HEK293 (cell line): ENCODE measurements around the gene STRN4.

Experiments used
- CTCF ChIP-seq: fragments of 450-650 bp; formaldehyde crosslinking; IDR thresholded peaks from 2 replicates; pipeline ENCODE4 v1.5.1; 2016; ENCODE audit warnings: missing biosample characterization, missing genetic modification characterization
- GLIS1 ChIP-seq: fragments of 450-650 bp; formaldehyde crosslinking; IDR thresholded peaks from 2 replicates; pipeline ENCODE4 v1.5.1; 2016; ENCODE audit warnings: missing biosample characterization, missing genetic modification characterization
- REST ChIP-seq: fragments of 450-650 bp; formaldehyde crosslinking; IDR thresholded peaks from 2 replicates; pipeline ENCODE4 v1.5.1; 2016; ENCODE audit warnings: missing biosample characterization, missing genetic modification characterization
- YY1 ChIP-seq: fragments of 450-650 bp; formaldehyde crosslinking; IDR thresholded peaks from 2 replicates; pipeline ENCODE4 v1.5.1; 2018; ENCODE audit warnings: missing biosample characterization, missing genetic modification characterization
- ZFP41 ChIP-seq: fragments of 450-650 bp; formaldehyde crosslinking; IDR thresholded peaks from 2 replicates; pipeline ENCODE4 v1.5.1; 2016; ENCODE audit warnings: missing biosample characterization, missing genetic modification characterization, borderline replicate concordance
- ZNF37A ChIP-seq: fragments of 450-650 bp; IDR thresholded peaks from 2 replicates; pipeline ENCODE4 v1.5.1; 2018; ENCODE audit warnings: missing biosample characterization, missing genetic modification characterization
- ZSCAN5A ChIP-seq: fragments of 450-650 bp; formaldehyde crosslinking; IDR thresholded peaks from 2 replicates; pipeline ENCODE4 v1.5.1; 2016; ENCODE audit warnings: missing biosample characterization, missing genetic modification characterization

- TF ChIP-seq CTCF (tag by site-specific recombination) (no peak), YY1 (tag by site-specific recombination) (no peak), REST (tag by site-specific recombination) (no peak), ZSCAN5A (tag by site-specific recombination) (no peak), ZFP41 (no peak), GLIS1 (tag by site-specific recombination) (no peak), ZNF37A (tag by site-specific recombination) (no peak)
Measured at GRCh38 chr19:46741447-46741846, 4.8 kb downstream of the STRN4 start.
